ENCODE data around the gene CYB561D2. TPM values are rescaled to one million over a fixed set of nuclear protein-coding genes. Genes with fewer than 3 reads are reported as not detected.

Gene CYB561D2
- total and polyA plus RNA-seq, 11 donors: 4.9 to 18.6 (median 7.8) TPM

- ATAC-seq: peak; percentile 72 to 85 (median 78)
- peaks cover 3 to 31% (median 17%) of the 10 kb centered on the region in 12 donors for H3K4me1 ChIP-seq
- H3K4me3 ChIP-seq: no peak overlapping the region
- H3K36me3 ChIP-seq: no peaks in the 10 kb centered on the region
- H3K9me3 ChIP-seq: no peaks in the 10 kb centered on the region
- no peak for TF ChIP-seq POLR2A (IDR thresholded peaks at IDR 0.05)
- no peak for TF ChIP-seq CTCF (IDR thresholded peaks at IDR 0.05)
- peak; percentile 18 to 74 (median 60) for DNase-seq
- H3K27me3 ChIP-seq: no peaks in the 10 kb centered on the region
- WGBS, 4 donors: 58 to 73% (median 69%) methylated on average over 5 of the region's 5 CpGs
- intact Hi-C loops (cut with DNase I): loop anchor here in 1 of 10 donors (5.0 kb wide), 1 partner anchor 105 kb away; no protein-coding TSS in a partner anchor
- peak overlapping the region in 4 of 12 donors; percentile 28 to 60 (median 31) for H3K27ac ChIP-seq
These were observed 41.5 kb downstream of the CYB561D2 start for GRCh38 chr3:50392101-50392715.

- WGBS, 4 donors: 86 to 95% (median 90%) methylated on average over 5 of the region's 5 CpGs
- DNase-seq: no peak
- no peak for ATAC-seq
- Histone ChIP-seq H3K36me3 (no peaks in the 10 kb centered on the region), H3K9me3 (no peaks in the 10 kb centered on the region), H3K4me1 (peaks cover 3 to 31% (median 17%) of the 10 kb centered on the region in 12 donors), H3K27ac (peak overlapping the region in 1 of 12 donors; percentile 60), H3K27me3 (no peaks in the 10 kb centered on the region), H3K4me3 (no peak overlapping the region)
- intact Hi-C loops (cut with DNase I): loop anchor here in 1 of 10 donors (5.0 kb wide), 1 partner anchor 104 kb away; no protein-coding TSS in a partner anchor
- TF ChIP-seq CTCF (IDR thresholded peaks at IDR 0.05) (no peak), POLR2A (IDR thresholded peaks at IDR 0.05) (no peak)
These were observed 42.4 kb downstream of the CYB561D2 start for GRCh38 chr3:50393061-50393460.

- WGBS, 4 donors: 84 to 87% (median 86%) methylated on average over 6 to 10 of the region's 10 CpGs
- Histone ChIP-seq H3K36me3 (no peaks in the 10 kb centered on the region), H3K9me3 (no peaks in the 10 kb centered on the region), H3K4me3 (no peak overlapping the region), H3K27ac (no peak overlapping the region), H3K27me3 (no peaks in the 10 kb centered on the region), H3K4me1 (peaks cover 3 to 28% (median 16%) of the 10 kb centered on the region in 12 donors)
- no peak for DNase-seq
- intact Hi-C loops (cut with DNase I): no loop called here
- no peak for ATAC-seq
- TF ChIP-seq CTCF (IDR thresholded peaks at IDR 0.05) (no peak), POLR2A (IDR thresholded peaks at IDR 0.05) (no peak)
These were observed 44.6 kb downstream of the CYB561D2 start for GRCh38 chr3:50395070-50395860.

GRCh38 chr3:50396502-50396901, 45.8 kb downstream of the CYB561D2 start:
- TF ChIP-seq POLR2A (IDR thresholded peaks at IDR 0.05) (no peak), CTCF (IDR thresholded peaks at IDR 0.05) (no peak)
- intact Hi-C loops (cut with DNase I): no loop called here
- Histone ChIP-seq H3K27me3 (no peaks in the 10 kb centered on the region), H3K4me1 (peaks cover 0 to 16% (median 6%) of the 10 kb centered on the region in 12 donors), H3K36me3 (no peaks in the 10 kb centered on the region), H3K4me3 (no peak overlapping the region), H3K9me3 (no peaks in the 10 kb centered on the region), H3K27ac (no peak overlapping the region)
- no peak for DNase-seq
- no peak for ATAC-seq
- 85 to 96% (median 95%) methylated on average over 8 to 10 of the region's 10 CpGs for WGBS, 4 donors
